ENCODE measurements around the gene ITGB2.

The ITGB2 gene

GRCh38 chr21:44857127-44857892 lies 63.4 kb downstream of the ITGB2 start:
- H3K27ac ChIP-seq (ENCODE audit: low read depth, low read length) = no peak overlapping the region
- peaks cover 4% of the 10 kb centered on the region; the same call in 1 of the 2 replicates for H3K79me2 ChIP-seq (ENCODE audit: control insufficient read depth, low read length)
- no peaks in the 10 kb centered on the region for H3K9me3 ChIP-seq (ENCODE audit: control insufficient read depth, insufficient read depth, low read length)
- 0 out of 2 replicates have a peak, but pooled peaks cover 3% of the 10 kb centered on the region for H4K20me1 ChIP-seq (ENCODE audit: control insufficient read depth, insufficient read depth, low read depth, low read length)
- H3F3A ChIP-seq (ENCODE audit: control insufficient read depth, insufficient read depth) = no peaks in the 10 kb centered on the region
- no peaks in the 10 kb centered on the region for H3K4me1 ChIP-seq (ENCODE audit: control insufficient read depth, low read length)
- H3K36me3 ChIP-seq (ENCODE audit: control insufficient read depth, low read length) = peaks cover 13% of the 10 kb centered on the region
- H3K9me2 ChIP-seq (replicated peaks; ENCODE audit: control insufficient read depth, low read length) = no peaks in the 10 kb centered on the region
- no peaks in the 10 kb centered on the region for H3K27me3 ChIP-seq (ENCODE audit: control insufficient read depth, low read length)
- TF ChIP-seq EZH2phosphoT487 (IDR thresholded peaks at IDR 0.05; ENCODE audit: borderline replicate concordance, low read length) (no peak), CTCF (IDR thresholded peaks at IDR 0.05; ENCODE audit: low read depth, low read length, poor library complexity, severe bottlenecking) (no peak)
- H3K4me2 ChIP-seq (ENCODE audit: low read length) = no peak overlapping the region
- H3K4me3 ChIP-seq (ENCODE audit: low read length) = no peak overlapping the region

GRCh38 chr21:44856131-44856530 lies 64.6 kb downstream of the ITGB2 start:
- no peak for TF ChIP-seq EZH2phosphoT487 (IDR thresholded peaks at IDR 0.05; ENCODE audit: borderline replicate concordance, low read length)
- no peak for TF ChIP-seq CTCF (IDR thresholded peaks at IDR 0.05; ENCODE audit: low read depth, low read length, poor library complexity, severe bottlenecking)
- Histone ChIP-seq H3K27me3 (ENCODE audit: control insufficient read depth, low read length) (no peaks in the 10 kb centered on the region), H3K9me3 (ENCODE audit: control insufficient read depth, insufficient read depth, low read length) (no peaks in the 10 kb centered on the region), H3F3A (ENCODE audit: control insufficient read depth, insufficient read depth) (no peaks in the 10 kb centered on the region), H3K4me2 (ENCODE audit: low read length) (no peak overlapping the region), H3K4me3 (ENCODE audit: low read length) (no peak overlapping the region), H3K27ac (ENCODE audit: low read depth, low read length) (no peak overlapping the region), H3K36me3 (ENCODE audit: control insufficient read depth, low read length) (peaks cover 14% of the 10 kb centered on the region), H4K20me1 (ENCODE audit: control insufficient read depth, insufficient read depth, low read depth, low read length) (0 out of 2 replicates have a peak, but pooled peaks cover 3% of the 10 kb centered on the region), H3K79me2 (ENCODE audit: control insufficient read depth, low read length) (no peaks in the 10 kb centered on the region), H3K4me1 (ENCODE audit: control insufficient read depth, low read length) (no peaks in the 10 kb centered on the region), H3K9me2 (replicated peaks; ENCODE audit: control insufficient read depth, low read length) (no peaks in the 10 kb centered on the region)

DNA sequence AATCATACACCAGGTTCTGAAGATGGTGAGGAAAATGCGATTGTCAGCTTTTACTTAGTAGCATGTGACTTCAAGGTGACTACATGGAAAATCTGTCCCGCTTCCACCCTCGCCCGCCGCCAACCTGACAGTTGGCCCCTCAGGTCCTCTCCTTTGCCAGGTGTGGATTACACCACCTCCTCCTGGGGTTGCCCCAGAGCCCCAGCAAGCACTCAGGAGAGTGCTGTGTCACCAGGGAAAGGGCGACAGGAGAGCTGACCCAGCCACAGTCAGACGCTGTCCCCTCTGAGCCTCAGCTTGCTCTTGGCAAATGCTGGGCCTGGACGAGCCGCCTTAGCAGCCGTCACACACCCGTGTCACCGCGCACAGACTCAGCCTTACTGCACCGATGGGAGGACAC lies 65.1 kb downstream of the ITGB2 start:
- H3K9me2 ChIP-seq (replicated peaks; ENCODE audit: control insufficient read depth, low read length) = no peaks in the 10 kb centered on the region
- H3K4me1 ChIP-seq (ENCODE audit: control insufficient read depth, low read length) = no peaks in the 10 kb centered on the region
- H3K27me3 ChIP-seq (ENCODE audit: control insufficient read depth, low read length) = no peaks in the 10 kb centered on the region
- 0 out of 2 replicates have a peak, but pooled peaks cover 3% of the 10 kb centered on the region for H4K20me1 ChIP-seq (ENCODE audit: control insufficient read depth, insufficient read depth, low read depth, low read length)
- no peak overlapping the region for H3K27ac ChIP-seq (ENCODE audit: low read depth, low read length)
- no peak overlapping the region for H3K4me2 ChIP-seq (ENCODE audit: low read length)
- H3K79me2 ChIP-seq (ENCODE audit: control insufficient read depth, low read length) = no peaks in the 10 kb centered on the region
- no peaks in the 10 kb centered on the region for H3K9me3 ChIP-seq (ENCODE audit: control insufficient read depth, insufficient read depth, low read length)
- no peaks in the 10 kb centered on the region for H3F3A ChIP-seq (ENCODE audit: control insufficient read depth, insufficient read depth)
- no peak overlapping the region for H3K4me3 ChIP-seq (ENCODE audit: low read length)
- peaks cover 18% of the 10 kb centered on the region for H3K36me3 ChIP-seq (ENCODE audit: control insufficient read depth, low read length)
- TF ChIP-seq EZH2phosphoT487 (IDR thresholded peaks at IDR 0.05; ENCODE audit: borderline replicate concordance, low read length) = no peak
- no peak for TF ChIP-seq CTCF (IDR thresholded peaks at IDR 0.05; ENCODE audit: low read depth, low read length, poor library complexity, severe bottlenecking)

Data from DOHH2 (cell line).